Measurements from ENCODE around the gene ELP2. TPM values are rescaled to one million over a fixed set of nuclear protein-coding genes. Genes with fewer than 3 reads are reported as not detected.

The ELP2 gene
- total RNA-seq, 4 donors from 2014 or later = 58.6 to 197 (median 73.2) TPM

- DNase-seq (ENCODE audit: low spot score in 2 of 2) = no peak
- WGBS = 78% methylated on average over 6 of the region's 6 CpGs
- H3K4me3 ChIP-seq = no peak overlapping the region
- H3K4me1 ChIP-seq = no peaks in the 10 kb centered on the region
- no peaks in the 10 kb centered on the region for H3K27me3 ChIP-seq
- H3K9me3 ChIP-seq = no peaks in the 10 kb centered on the region
- no peak overlapping the region for H3K27ac ChIP-seq
- no peak for TF ChIP-seq POLR2AphosphoS5 (IDR thresholded peaks at IDR 0.05)
- TF ChIP-seq EP300 (IDR thresholded peaks at IDR 0.05) = no peak
- no peak for TF ChIP-seq POLR2A (IDR thresholded peaks at IDR 0.05)
- no peak for TF ChIP-seq CTCF (IDR thresholded peaks at IDR 0.05)
- H3K36me3 ChIP-seq = no peaks in the 10 kb centered on the region
Observed at GRCh38 chr18:36196238-36196995, 66.7 kb downstream of the ELP2 start.

GRCh38 chr18:36197511-36198166, 67.9 kb downstream of the ELP2 start:
- Histone ChIP-seq H3K4me1 (no peaks in the 10 kb centered on the region), H3K4me3 (no peak overlapping the region), H3K9me3 (no peaks in the 10 kb centered on the region), H3K36me3 (no peaks in the 10 kb centered on the region), H3K27me3 (no peaks in the 10 kb centered on the region), H3K27ac (no peak overlapping the region)
- TF ChIP-seq POLR2A (IDR thresholded peaks at IDR 0.05) = no peak
- no peak for TF ChIP-seq CTCF (IDR thresholded peaks at IDR 0.05)
- TF ChIP-seq EP300 (IDR thresholded peaks at IDR 0.05) = no peak
- TF ChIP-seq POLR2AphosphoS5 (IDR thresholded peaks at IDR 0.05) = no peak
- no peak for DNase-seq (ENCODE audit: low spot score in 2 of 2)

GRCh38 chr18:36199691-36200295, 70.1 kb downstream of the ELP2 start:
- 93% methylated on average over 20 of the region's 22 CpGs for WGBS
- H3K4me3 ChIP-seq = no peak overlapping the region

GRCh38 chr18:36200354-36200771, 70.7 kb downstream of the ELP2 start:
- Histone ChIP-seq H3K27me3 (no peaks in the 10 kb centered on the region), H3K27ac (no peak overlapping the region), H3K36me3 (no peaks in the 10 kb centered on the region), H3K4me1 (no peaks in the 10 kb centered on the region), H3K4me3 (no peak overlapping the region), H3K9me3 (no peaks in the 10 kb centered on the region)
- DNase-seq (ENCODE audit: low spot score in 2 of 2) = no peak
- no peak for TF ChIP-seq POLR2A (IDR thresholded peaks at IDR 0.05)
- TF ChIP-seq EP300 (IDR thresholded peaks at IDR 0.05) = no peak
- no peak for TF ChIP-seq CTCF (IDR thresholded peaks at IDR 0.05)
- TF ChIP-seq POLR2AphosphoS5 (IDR thresholded peaks at IDR 0.05) = no peak

More at GRCh38 chr18:36199691-36200295, 70.1 kb downstream of the ELP2 start:
- Histone ChIP-seq H3K4me1 (no peaks in the 10 kb centered on the region), H3K27me3 (no peaks in the 10 kb centered on the region), H3K36me3 (no peaks in the 10 kb centered on the region), H3K27ac (no peak overlapping the region), H3K9me3 (no peaks in the 10 kb centered on the region)
- TF ChIP-seq CTCF (IDR thresholded peaks at IDR 0.05) (no peak), POLR2A (IDR thresholded peaks at IDR 0.05) (no peak), POLR2AphosphoS5 (IDR thresholded peaks at IDR 0.05) (no peak), EP300 (IDR thresholded peaks at IDR 0.05) (no peak)
- DNase-seq (ENCODE audit: low spot score in 2 of 2) = no peak

GRCh38 chr18:36201765-36202164, 72.1 kb downstream of the ELP2 start:
- Histone ChIP-seq H3K27ac (no peak overlapping the region), H3K27me3 (no peaks in the 10 kb centered on the region), H3K36me3 (no peaks in the 10 kb centered on the region), H3K9me3 (no peaks in the 10 kb centered on the region), H3K4me1 (no peaks in the 10 kb centered on the region), H3K4me3 (no peak overlapping the region)
- WGBS = 95% methylated on average over 2 of the region's 2 CpGs
- TF ChIP-seq POLR2AphosphoS5 (IDR thresholded peaks at IDR 0.05) (no peak), POLR2A (IDR thresholded peaks at IDR 0.05) (no peak), EP300 (IDR thresholded peaks at IDR 0.05) (no peak), CTCF (IDR thresholded peaks at IDR 0.05) (no peak)
- DNase-seq (ENCODE audit: low spot score in 2 of 2) = no peak

Measured in suprapubic skin (tissue), 4 donors.